HG03460 (cell line): ENCODE measurements around the gene ZNF337.
"Not testable (repeated sequence)": the region's sequence is repeated elsewhere in the genome, so short reads cannot be mapped to it uniquely, and the experiment has no call there.

Experiments
- ATAC-seq: cut with Tn5 transposase; IDR thresholded peaks from one replicate; pipeline ENCODE4 v1.9.1; 2021; ENCODE audit not compliant: unreplicated experiment

The ZNF337 gene

DNA sequence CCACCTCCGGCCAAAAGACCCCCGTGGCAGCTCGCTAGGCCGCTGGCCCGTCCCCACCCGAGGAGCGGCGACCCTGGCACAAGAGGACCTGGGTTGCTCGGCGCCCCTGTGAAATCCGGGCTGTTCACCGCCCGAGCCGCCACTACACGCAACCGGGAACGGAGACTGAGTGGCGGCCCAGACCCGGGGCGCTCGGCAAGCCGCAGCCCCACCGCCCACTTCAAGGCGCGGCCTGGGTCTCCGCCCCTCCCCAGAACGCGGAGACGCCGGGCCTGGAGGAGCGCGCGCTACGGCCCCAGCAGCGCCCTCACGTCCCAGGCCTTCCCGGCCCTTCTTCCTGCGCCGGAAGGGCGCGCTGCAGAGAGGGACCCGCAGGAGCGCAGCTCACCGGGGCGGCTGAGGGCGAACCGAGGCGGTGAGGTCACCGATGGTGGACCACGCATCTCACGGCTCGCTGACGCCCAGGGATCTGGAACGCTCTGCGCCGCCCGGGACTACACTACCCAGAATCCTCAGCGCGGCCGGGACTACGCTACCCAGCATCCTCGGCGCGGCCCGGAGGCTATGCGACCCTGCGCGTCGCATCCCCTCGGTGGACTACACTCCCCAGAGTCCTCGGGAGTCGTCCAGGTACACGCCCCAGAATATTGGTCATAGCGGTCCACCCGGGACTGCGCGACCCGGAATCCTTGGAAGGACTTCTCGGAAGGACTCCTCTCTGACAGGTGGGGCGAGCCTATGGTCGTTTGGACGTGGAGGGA lies at the start of gene ZNF337:
TSS of gene ZNF337 (minus strand) at position 483 of the 761 bp plus-strand sequence. CDS start 10,436 bp downstream, outside the sequence.
- peak; percentile 97 for ATAC-seq

DNA sequence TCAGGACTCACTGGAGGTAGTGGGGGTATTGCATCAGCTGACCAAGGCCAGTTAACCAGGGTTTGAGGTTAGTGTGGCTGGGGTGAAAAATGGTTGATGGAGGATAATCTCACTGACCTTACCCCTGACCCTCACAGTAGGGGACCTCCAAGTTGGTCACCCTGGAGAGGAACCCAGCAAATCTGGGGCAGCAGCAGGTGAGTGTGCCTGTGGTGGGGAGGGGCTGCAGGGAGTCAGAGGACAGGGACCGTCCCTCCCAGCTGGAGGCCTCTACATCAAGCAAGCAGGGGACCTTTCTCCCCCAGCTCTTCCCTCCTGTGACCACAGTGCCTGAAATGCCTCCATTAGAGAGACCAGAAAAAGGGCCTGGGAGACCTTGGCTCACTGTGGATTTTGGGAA lies 49.1 kb upstream of the ZNF337 start:
- ATAC-seq = no peak

DNA sequence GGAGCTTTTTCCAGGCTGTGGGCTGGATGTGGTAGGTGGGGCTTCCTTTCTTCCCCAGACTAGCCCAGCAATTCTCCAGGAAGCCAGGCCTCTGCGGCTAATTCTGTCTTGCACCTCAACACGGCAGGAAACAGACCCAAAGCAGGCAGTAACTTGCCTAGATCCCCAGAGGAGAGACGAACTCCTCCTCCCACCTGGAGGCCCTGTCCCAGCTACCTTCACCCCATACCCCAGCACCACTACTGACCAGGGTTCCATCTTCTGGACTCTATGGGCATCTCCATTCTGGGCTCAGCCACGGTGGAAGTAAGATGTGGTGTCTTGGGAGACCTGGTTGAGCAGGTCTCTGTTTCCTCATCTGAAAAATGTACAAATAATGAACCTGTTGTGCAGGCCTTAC lies 48.4 kb upstream of the ZNF337 start:
- no peak for ATAC-seq

DNA sequence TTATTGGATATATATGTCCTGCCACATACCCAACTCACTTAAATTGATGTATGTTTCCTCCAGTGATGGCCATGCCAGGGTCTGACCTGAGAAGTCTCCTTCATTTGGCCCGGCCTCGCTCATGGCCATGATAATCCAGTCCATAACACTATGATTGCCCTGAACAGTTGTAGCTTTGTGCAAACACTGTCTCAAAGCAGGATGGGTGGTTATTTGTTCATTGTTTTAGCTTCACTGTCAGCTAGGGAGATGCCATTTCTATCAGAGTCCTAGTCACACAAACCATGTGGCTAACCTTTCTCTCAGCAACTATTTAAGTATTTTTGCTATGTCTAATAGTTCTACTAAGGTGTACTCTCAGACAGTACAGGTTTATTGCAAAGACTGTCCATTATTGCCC lies 47.6 kb upstream of the ZNF337 start:
- ATAC-seq = no peak

DNA sequence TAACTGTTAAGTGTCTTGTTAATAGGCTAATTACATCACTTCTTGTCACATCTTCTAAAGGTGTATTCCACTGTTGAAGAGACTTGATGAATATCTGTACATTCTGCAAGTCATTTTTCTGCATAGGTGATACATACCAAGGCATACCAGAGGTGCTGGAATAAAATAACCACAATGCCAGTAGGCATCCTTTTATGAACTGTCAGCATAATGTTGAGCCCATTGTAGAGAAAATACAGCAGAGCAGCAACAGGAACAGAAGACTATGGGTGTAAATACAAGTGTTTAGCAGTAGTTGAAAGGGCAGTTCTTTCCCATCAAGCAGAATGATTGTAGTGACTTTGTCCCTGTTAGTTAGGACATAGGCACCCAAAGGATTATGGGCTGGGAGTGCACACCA lies 44.4 kb upstream of the ZNF337 start:
- no peak for ATAC-seq

DNA sequence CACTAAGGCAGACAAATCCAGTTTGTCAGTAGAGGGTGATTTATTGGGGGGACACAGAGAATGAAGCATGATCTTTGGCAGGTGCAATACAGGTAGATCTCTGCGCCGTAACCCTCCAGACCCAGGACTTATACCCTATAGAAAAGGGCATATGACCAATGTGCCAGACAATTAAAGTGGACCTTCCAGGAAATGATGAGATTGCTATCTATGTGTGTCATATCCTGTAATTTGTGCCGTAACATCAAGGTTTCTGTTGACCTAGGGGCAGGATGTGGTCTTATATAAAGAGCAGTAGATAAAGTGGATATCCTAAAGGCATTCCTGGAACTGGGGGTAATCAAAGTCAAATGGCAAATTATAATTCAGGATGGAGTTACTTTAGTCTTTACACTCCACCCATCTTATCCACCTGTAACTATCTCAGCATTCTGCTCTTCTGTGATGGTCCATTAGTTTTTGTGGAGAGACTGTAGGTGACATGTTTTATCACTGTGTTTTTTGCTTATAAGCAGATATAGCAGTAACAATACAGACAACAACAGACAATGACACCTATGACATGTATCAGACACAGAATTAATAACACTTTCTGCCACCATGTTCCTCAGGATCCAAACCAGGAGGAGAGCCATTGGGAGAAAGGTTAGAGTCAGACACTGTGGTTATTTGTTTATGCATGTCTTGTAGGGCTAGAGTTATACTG lies 43.1 kb upstream of the ZNF337 start:
- no peak for ATAC-seq

DNA sequence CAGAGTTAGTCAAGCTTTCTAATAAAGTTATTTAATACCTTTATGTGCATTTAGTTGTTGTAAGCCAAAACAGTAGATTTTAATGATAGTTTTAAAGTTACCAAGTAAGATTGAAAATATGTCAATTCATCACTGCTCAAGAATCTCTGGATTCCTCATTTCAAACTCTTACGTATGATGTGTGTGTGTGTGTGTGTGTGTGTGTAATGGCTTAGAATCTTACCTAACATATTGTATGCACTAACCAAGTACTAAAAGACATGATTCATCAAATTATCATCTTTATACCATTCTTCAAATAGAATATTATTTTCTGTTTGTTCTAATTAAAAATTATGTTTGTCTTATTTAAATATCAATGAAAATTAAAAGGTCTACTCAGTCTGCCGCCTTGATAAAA lies 41.5 kb upstream of the ZNF337 start:
- no peak for ATAC-seq

DNA sequence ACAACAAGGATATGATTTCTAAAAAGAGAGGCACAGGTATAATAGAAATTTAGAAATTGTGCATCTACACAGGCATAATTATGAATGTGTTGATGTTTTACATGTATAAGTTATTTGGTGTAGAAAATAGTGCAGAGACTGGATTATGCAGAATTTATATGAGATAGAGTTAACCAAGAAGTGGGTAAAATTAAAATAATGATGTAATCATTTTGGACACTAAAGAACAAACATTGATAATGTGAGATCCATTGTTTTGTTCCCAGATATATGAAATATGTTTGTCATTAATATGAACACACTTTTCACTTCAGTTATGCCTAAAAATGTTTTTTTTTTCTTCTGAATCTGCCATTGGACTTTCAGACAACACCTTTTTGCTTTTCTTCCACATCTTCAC lies 37.2 kb upstream of the ZNF337 start:
- ATAC-seq = no peak

DNA sequence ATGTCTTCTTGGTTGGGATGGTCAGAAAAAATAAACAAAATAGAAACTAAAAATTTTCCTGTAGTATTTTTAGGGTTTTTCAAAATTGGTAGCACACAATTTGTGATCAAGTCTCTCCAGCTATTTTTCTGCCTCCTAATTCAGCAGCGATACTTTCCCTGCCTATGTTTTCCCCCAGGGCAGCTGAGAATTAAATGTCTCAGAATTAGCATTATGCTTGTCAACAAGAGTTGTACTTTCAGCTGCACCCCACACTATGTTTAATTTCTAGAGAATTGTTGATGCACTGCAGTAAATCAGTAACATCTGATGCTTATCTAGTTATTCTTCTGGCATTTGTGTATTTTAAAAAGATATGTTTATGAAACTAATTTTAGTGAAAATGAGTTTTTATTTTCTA lies 34.2 kb upstream of the ZNF337 start:
- ATAC-seq = no peak

DNA sequence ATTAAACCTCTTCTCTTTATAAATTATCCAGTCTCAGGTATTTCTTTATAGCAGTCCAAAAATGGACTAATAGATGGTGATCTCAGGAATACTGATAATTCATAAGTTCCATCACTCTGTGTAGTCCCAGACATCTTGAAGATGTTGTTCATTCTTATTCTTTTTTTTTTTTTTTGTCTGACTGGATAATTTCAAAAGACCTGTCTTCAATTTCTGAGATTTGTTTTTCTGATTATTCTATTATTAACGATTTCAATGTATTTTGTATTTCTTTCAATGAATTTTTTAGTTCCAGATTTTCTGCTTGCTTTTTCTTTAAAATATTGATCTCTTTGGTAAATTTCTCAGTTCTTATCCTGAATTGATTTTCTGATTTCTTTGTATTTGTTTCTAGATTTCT lies 29.7 kb upstream of the ZNF337 start:
- no peak for ATAC-seq

DNA sequence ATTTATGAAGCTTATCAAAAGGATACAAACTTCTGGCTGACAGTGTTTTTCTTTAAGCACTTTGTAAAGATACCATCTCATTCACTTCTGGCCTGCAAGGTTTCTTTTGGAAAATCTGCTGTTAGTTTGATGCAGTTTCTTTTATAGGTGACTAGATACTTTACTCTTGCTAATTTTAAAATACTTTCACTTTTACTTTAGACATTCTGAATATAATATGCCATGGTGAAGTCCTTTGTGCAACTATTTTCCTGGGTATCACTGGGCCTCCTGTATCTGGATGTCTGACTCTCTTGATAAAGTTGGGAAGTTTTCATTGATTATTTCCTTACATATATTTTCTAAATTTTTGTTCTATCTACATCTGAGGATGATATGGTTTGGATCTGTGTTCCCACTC lies 29.0 kb upstream of the ZNF337 start:
- no peak for ATAC-seq

DNA sequence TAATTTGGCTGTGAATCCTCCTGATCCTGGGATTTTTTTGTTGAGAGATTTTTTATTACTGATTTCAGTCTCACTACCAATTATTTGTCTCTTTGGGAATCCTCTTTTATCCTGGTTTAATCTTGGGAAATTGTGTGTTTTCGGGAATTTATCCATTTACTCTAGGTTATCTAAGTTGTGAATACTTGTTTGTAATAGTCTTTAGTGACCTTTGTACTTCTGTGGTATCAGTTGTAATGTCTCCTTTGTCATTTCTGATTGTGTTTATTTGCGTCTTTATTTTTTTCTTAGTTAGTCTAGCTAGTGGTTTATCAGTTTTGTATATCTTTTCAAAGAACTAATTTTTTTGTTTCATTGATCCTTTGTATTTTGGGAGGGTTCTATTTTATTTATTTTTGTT lies 27.3 kb upstream of the ZNF337 start:
- no peak for ATAC-seq

DNA sequence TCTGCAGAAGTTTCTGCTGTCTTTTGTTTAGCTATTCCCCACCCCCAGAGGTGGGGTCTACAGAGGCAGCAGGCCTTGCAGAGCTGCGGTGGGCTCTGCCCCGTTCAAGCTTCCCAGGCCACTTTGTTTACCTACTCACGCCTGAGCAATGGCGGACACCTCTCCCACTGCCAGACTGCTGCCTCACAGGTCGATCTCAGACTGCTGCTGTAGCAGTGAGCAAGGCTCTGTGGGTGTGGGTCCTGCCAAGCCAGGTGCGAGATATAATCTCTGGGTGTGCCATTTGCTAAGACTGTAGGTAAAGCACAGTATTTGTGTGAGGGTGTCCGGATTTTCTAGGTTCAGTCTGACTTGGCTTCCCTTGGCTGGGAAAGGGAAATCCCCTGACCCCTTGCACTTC lies 23.6 kb upstream of the ZNF337 start:
- no peak for ATAC-seq

DNA sequence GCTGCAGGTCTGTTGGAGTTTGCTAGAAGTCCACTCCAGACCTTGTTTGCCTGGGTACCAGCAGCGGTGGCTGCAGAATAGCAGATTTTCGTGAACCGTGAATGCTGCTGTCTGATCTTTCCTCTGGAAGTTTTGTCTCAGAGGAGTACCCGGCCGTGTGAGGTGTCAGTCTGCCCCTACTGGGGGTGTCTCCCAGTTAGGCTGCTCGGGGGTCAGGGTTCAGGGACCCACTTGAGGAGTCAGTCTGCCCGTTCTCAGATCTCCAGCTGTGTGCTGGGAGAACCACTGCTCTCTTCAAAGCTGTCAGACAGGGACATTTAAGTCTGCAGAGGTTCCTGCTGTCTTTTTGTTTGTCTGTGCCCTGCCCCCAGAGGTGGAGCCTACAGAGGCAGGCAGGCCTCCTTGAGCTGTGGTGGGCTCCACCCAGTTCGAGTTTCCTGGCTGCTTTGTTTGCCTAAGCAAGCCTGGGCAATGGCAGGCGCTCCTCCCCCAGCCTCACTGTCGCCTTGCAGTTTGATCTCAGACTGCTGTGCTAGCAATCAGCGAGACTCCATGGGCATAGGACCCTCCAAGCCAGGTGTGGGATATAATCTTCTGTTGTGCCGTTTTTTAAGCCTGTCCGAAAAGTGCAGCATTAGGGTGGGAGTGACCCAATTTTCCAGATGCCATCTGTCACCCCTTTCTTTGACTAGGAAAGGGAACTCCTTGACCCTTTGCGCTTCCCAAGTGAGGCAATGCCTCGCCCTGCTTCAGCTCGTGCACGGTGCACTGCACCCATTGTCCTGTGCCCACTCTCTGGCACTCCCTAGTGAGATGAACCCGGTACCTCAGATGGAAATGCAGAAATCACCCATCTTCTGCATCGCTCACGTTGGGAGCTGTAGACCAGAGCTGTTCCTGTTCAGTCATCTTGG lies 22.5 kb upstream of the ZNF337 start:
- ATAC-seq = not testable (repeated sequence)

DNA sequence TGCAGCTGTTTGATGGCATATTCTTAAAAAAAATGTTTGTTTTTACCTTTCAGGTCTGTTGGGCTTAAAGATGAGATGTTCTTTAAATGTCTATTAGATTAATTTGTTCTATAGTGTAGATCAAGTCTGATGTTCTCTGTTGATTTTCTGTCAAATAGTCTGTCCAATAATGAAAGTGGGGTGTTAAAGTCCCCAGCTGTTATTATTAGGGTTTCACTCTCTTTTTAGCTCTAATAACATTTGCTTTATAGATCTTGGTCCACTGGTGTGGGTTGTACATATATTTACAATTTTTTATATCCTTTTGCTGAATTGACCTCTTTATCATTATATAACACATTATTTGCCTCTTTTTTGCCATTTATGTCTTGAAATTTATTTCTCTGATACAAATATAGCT lies 11.0 kb upstream of the ZNF337 start:
- ATAC-seq = no peak

DNA sequence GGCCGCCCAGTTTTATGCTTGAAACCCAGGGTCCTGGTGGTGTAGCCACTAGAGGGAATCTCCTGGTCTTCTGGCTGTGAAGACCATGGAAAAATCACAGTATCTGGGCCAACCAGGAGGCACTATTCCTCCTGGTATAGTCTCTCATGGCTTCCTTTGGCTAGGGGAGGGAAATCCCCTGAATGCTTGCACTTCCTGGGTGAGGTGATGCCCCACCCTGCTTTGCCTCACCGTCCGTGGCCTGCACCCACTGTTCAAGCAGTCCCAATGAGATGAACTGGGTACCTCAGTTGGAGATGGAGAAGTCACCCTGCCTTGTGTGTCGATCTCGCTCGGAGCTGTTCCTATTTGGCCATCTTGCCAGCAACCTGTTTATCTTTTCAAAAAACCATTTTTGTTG lies 10.1 kb upstream of the ZNF337 start:
- ATAC-seq = no peak

DNA sequence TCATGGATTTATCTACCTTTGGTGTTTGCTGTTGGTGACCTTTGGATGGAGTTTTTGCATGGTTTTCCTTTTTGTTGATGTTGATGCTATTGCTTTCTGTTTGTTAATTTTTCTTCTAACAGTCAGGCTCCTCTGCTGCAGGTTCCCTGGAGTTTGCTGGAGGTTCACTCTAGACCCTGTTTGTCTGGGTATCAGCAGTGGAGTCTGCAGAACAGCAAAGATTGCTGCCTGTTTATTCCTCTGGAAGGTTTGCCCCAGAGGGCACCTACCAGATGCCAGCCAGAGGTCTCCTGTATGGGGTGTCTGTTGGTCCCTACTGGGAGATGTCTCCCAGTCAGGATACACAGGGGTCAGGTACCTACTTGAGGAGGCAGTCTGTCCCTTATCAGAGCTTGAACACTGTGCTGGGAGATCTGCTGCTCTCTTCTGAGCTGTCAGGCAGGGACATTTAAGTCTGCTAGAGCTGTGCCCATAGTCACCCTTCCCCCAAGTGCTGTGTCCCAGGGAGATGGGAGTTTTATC lies 9.2 kb upstream of the ZNF337 start:
- ATAC-seq = no peak

DNA sequence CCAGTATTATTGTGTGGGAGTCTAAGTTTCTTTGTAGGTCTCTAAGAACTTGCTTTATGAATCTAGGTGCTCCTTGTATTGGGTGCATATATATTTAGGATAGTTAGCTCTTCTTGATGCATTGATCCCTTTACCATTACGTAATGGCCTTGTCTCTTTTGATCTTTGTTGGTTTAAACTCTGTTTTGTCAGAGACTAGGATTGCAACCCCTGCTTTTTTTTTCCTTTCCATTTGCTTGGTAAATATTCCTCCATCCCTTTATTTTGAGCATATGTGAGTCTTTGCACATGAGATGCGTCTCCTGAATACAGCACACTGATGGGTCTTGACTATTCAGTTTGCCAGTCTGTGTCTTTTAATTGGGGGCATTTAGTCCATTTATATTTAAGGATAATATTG lies 7.7 kb upstream of the ZNF337 start:
- not testable (repeated sequence) for ATAC-seq

DNA sequence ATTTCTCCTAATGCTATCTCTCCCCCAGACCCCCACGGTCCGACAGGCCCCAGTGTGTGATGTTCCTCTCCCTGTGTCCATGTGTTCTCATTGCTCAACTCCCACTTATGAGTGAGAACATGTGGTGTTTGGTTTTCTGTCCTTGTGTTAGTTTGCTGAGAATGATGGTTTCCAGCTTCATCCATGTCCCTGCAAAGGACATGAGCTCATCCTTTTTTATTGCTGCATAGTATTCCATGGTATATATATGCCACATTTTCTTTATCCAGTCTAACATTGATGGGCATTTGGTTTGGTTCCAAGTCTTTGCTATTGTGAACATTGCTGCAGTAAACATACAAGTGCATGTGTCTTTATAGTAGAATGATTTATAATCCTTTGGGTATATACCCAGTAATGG lies 4.2 kb upstream of the ZNF337 start:
- ATAC-seq = not testable (repeated sequence)

DNA sequence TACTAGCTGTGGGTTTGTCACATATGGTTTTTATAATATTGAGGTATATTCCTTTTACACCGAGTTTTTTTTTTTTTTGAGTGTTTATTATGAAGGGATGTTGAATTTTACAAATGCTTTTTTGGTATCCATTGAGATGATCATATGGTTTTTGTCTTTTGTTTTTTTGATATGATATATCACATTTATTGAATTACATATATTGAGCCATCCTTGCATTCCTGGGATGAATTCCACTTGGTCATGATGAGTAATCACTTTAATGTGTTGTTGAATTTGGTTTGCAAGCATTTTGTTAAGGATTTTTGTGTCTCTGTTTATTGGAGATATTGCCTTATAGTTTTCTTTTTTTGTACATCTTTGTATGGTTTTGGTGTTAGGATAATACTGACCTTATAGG lies 3.3 kb upstream of the ZNF337 start:
- no peak for ATAC-seq

DNA sequence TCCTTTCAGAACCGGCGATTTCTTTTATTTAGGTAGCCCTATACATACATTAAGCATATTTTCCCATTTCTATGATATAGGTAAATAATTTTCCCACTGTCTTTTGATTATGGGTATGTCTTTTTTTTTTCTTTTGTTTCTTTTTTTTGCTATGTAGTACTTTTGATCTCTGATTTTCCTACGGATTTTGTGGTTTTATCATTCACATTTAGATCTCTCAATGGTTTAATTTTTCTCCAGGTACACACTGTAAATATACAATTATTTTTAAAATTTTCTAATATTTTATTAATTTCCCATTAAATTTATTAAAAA lies 436 bp upstream of the ZNF337 start:
- ATAC-seq = no peak
